A549 (cell line): ENCODE measurements around the gene TAS2R4.
"Not testable (repeated sequence)": the region's sequence is repeated elsewhere in the genome, so short reads cannot be mapped to it uniquely, and the experiment has no call there.

Experiments used
- JUN ChIP-seq, 2 experiments: fragments of >200 bp; sonication (Bioruptor Twin); formaldehyde crosslinking; IDR thresholded peaks; 2 replicates in 1 of 2; 3 replicates in 1 of 2; pipeline ENCODE4 v1.6.1; 2016 to 2017
- MYC ChIP-seq: IDR thresholded peaks from 2 replicates; pipeline ENCODE4 v1.6.1; 2012; ENCODE audit warnings: mild to moderate bottlenecking, inconsistent platforms, low read length, improper control_type of control experiment, borderline replicate concordance
- RFX5 ChIP-seq: fragments of 450-650 bp; IDR thresholded peaks from 2 replicates; pipeline ENCODE4 v1.7.1; 2014; ENCODE audit warnings: antibody characterized with exemption, mild to moderate bottlenecking, moderate library complexity
- TF ChIP-seq, protein P1 (sequence below): fragments of >200 bp; sonication (Bioruptor Twin); formaldehyde crosslinking; IDR thresholded peaks from 3 replicates; pipeline ENCODE4 v1.5.1; 2016

DNA sequence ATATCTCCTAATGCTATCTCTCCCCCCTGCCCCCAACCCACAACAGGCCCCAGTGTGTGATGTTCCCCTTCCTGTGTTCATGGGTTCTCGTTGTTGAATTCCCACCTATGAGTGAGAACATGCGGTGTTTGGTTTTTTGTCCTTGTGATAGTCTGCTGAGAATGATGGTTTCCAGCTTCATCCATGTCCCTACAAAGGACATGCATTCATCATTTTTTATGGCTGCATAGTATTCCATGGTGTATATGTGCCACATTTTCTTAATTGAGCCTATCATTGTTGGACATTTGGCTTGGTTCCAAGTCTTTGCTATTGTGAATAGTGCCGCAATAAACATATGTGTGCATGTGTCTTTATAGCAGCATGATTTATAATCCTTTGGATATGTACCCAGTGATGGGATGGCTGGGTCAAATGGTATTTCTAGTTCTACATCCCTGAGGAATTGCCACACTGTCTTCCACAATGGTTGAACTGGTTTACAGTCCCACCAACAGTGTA lies 6.3 kb upstream of the TAS2R4 start:
- TF ChIP-seq MYC; JUN (IDR thresholded peaks at IDR 0.05); RFX5: not testable (repeated sequence)
- TF ChIP-seq, protein P1, sequence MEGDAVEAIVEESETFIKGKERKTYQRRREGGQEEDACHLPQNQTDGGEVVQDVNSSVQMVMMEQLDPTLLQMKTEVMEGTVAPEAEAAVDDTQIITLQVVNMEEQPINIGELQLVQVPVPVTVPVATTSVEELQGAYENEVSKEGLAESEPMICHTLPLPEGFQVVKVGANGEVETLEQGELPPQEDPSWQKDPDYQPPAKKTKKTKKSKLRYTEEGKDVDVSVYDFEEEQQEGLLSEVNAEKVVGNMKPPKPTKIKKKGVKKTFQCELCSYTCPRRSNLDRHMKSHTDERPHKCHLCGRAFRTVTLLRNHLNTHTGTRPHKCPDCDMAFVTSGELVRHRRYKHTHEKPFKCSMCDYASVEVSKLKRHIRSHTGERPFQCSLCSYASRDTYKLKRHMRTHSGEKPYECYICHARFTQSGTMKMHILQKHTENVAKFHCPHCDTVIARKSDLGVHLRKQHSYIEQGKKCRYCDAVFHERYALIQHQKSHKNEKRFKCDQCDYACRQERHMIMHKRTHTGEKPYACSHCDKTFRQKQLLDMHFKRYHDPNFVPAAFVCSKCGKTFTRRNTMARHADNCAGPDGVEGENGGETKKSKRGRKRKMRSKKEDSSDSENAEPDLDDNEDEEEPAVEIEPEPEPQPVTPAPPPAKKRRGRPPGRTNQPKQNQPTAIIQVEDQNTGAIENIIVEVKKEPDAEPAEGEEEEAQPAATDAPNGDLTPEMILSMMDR = not testable (repeated sequence)
